Skeletal muscle satellite cell (primary cell): ENCODE data around the gene DDX11.
"Not testable (repeated sequence)": the region's sequence is repeated elsewhere in the genome, so short reads cannot be mapped to it uniquely, and the experiment has no call there.

Source experiments
- H3K27me3 ChIP-seq: 2 replicates; pipeline ENCODE4 v1.7.0; 2013; ENCODE audit warnings: low read length; ENCODE audit not compliant: control insufficient read depth, insufficient read depth
- H3K36me3 ChIP-seq: 2 replicates; pipeline ENCODE4 v1.7.0; 2013; ENCODE audit warnings: mild to moderate bottlenecking, control low read depth, low read length; ENCODE audit not compliant: insufficient read depth
- H3K4me1 ChIP-seq: 2 replicates; pipeline ENCODE4 v1.7.0; 2013; ENCODE audit warnings: low read length; ENCODE audit not compliant: control insufficient read depth, insufficient read depth
- H3K4me2 ChIP-seq: 2 replicates; pipeline ENCODE4 v1.7.0; 2013; ENCODE audit warnings: mild to moderate bottlenecking, low read length
- H3K4me3 ChIP-seq: 2 replicates; pipeline ENCODE4 v1.7.0; 2013; ENCODE audit warnings: low read length
- H3K9ac ChIP-seq: 2 replicates; pipeline ENCODE4 v1.7.0; 2013; ENCODE audit warnings: mild to moderate bottlenecking, low read depth, low read length, moderate library complexity
- H3K9me3 ChIP-seq: replicated peaks from 2 replicates; pipeline ENCODE4 v1.7.0; 2013; ENCODE audit warnings: mild to moderate bottlenecking, control low read depth, low read length

The DDX11 gene

DNA sequence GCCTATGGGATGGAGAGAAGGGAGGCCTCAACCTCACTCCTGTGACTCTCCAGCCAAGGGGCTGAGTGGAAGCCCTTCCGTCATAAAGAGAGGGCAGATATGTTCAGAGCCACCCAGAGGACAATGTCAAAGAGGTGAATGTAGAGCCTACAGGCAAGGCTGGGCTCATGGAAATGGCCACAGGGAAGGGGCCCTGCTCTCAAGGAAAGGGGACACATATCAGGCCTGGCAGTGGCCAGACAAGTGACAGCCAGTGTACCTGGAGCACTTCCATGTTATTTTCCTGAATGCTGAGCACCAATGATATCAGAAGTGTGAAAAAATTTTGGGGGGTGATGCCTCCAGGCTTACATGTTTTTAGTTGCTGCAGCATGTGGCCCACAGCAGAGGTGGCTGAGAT, 36.6 kb upstream of the DDX11 start:
- no peaks in the 10 kb centered on the region for H3K36me3 ChIP-seq
- no peak overlapping the region for H3K4me3 ChIP-seq
- no peaks in the 10 kb centered on the region for H3K4me1 ChIP-seq
- H3K27me3 ChIP-seq, result peaks cover 22% of the 10 kb centered on the region
- no peak overlapping the region for H3K4me2 ChIP-seq
- no peak overlapping the region for H3K9ac ChIP-seq
- no peaks in the 10 kb centered on the region for H3K9me3 ChIP-seq

DNA sequence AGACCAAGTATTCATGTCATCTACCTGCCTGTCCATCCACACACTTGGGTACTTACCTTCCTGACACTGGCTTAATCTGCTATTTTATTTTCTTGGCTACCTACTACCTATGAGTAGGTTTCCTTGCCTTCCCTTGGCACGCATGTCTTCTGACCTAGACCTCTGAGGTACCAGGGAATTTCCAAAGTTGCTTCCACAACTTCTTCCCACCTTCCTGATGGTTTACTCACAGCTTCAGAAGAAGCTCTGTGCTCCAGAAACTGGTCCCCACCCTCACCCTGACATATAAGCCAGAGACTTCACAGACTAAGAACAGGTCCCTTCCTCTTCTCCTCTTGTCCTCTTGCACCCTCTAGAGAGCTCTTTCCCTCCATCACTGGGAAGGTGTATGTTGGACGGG, 35.7 kb upstream of the DDX11 start:
- H3K4me3 ChIP-seq, result no peak overlapping the region
- peaks cover 15% of the 10 kb centered on the region for H3K27me3 ChIP-seq
- H3K4me1 ChIP-seq, result no peaks in the 10 kb centered on the region
- H3K4me2 ChIP-seq, result no peak overlapping the region
- H3K36me3 ChIP-seq, result no peaks in the 10 kb centered on the region
- H3K9ac ChIP-seq, result no peak overlapping the region
- no peaks in the 10 kb centered on the region for H3K9me3 ChIP-seq

GRCh38 chr12:31041033-31041564, 32.6 kb upstream of the DDX11 start:
- Histone ChIP-seq H3K4me1 (no peaks in the 10 kb centered on the region), H3K36me3 (no peaks in the 10 kb centered on the region), H3K9me3 (no peaks in the 10 kb centered on the region), H3K4me2 (no peak overlapping the region), H3K27me3 (peaks cover 12% of the 10 kb centered on the region), H3K4me3 (no peak overlapping the region), H3K9ac (no peak overlapping the region)

DNA sequence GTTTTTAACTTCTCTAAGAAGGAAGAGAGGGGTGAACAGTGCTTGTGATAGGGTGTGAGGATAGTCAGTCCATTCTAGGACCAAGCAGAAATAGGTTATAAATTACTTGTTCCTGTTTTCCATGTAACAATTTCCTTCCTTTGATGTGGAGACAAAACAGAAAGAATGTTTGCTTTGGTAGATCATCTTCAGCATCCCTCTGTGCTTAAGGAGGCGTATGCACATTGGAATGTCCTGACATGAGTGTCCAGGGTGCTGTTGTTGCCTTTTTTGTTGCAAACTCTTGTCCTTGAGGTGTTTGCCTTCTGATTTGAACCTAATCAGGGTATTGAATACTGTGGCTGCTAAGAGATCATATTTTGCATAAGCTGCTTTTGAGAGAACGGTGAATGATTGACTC, 23.5 kb upstream of the DDX11 start:
- not testable (repeated sequence) for H3K9me3 ChIP-seq, H3K9ac ChIP-seq, H3K36me3 ChIP-seq, H3K27me3 ChIP-seq, H3K4me1 ChIP-seq, H3K4me3 ChIP-seq, H3K4me2 ChIP-seq

GRCh38 chr12:31050548-31050947, 23.1 kb upstream of the DDX11 start:
- H3K36me3 ChIP-seq, H3K4me1 ChIP-seq, H3K9me3 ChIP-seq, H3K4me3 ChIP-seq, H3K4me2 ChIP-seq, H3K27me3 ChIP-seq, H3K9ac ChIP-seq: not testable (repeated sequence)

DNA sequence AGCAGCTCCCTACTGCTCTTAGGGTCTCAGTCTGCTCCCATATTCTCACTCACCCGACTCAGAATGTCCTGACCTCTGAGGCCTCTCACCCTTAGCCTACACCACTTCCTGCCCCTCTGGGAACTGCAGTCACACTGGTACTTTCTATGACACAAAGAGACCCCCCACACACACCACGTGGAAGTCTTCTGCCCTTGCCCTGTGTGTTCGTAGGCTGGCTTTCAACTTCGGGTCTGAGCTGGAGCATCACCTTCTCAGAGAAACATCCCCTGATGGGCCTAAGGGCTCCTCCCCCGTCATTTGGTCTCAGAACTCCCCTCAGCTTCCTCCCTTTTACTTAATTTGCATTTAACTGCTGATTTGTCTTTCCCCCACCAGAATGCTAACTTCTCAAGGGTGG, 22.0 kb upstream of the DDX11 start:
- H3K9ac ChIP-seq, H3K9me3 ChIP-seq, H3K4me2 ChIP-seq, H3K27me3 ChIP-seq, H3K4me1 ChIP-seq, H3K4me3 ChIP-seq, H3K36me3 ChIP-seq: not testable (repeated sequence)

DNA sequence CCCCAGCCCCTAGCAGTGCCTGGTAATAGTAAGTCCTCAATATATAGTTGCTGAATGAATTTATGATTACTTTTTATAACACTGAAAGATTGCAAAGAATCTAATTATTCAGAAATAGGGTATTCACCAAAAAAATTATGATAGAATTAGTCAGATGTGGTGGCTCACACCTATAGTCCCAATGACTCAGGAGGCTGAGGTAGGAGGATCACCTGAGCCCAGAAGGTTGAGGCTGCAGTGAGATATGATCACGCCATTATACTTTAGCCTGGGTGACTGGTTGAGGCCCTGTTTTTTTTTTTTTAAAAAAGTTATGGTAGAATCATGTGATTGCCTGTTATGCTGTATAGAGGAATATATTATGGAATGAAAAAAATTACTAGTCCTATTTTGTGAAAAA, 21.5 kb upstream of the DDX11 start:
- H3K36me3 ChIP-seq, H3K27me3 ChIP-seq, H3K9ac ChIP-seq: not testable (repeated sequence)

GRCh38 chr12:31052666-31053439, 20.8 kb upstream of the DDX11 start:
- not testable (repeated sequence) for H3K4me3 ChIP-seq, H3K4me2 ChIP-seq, H3K27me3 ChIP-seq, H3K4me1 ChIP-seq, H3K36me3 ChIP-seq, H3K9me3 ChIP-seq, H3K9ac ChIP-seq

More for the DNA sequence above, 21.5 kb upstream of the DDX11 start:
- not testable (repeated sequence) for H3K4me3 ChIP-seq, H3K4me2 ChIP-seq, H3K9me3 ChIP-seq, H3K4me1 ChIP-seq

GRCh38 chr12:31053944-31054343, 19.7 kb upstream of the DDX11 start:
- H3K9me3 ChIP-seq, H3K4me2 ChIP-seq, H3K4me3 ChIP-seq, H3K27me3 ChIP-seq, H3K36me3 ChIP-seq, H3K4me1 ChIP-seq, H3K9ac ChIP-seq: not testable (repeated sequence)

GRCh38 chr12:31057671-31058070, 16.0 kb upstream of the DDX11 start:
- H3K9ac ChIP-seq, result no peak overlapping the region
- H3K27me3 ChIP-seq, result no peaks in the 10 kb centered on the region
- H3K4me2 ChIP-seq, result no peak overlapping the region
- H3K9me3 ChIP-seq, result no peaks in the 10 kb centered on the region
- no peaks in the 10 kb centered on the region for H3K4me1 ChIP-seq
- no peak overlapping the region for H3K4me3 ChIP-seq
- no peaks in the 10 kb centered on the region for H3K36me3 ChIP-seq

DNA sequence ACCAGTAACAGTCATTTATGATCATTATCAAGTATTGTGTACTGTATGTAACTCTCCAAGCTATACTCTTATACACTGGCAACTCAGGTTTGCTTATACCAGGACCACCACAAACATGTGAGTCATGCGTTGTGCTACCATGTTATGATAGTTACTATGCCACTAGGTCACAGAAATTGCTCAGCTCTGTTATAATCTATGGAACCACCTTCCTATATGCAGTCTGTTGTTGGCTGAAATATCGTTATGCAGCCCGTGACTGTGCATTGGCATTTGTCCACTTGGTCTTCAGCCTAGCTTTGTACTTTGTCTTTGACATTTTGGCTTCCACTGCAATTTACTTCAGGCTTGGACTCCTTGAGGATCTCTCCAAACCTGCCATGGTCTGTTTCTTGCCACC, 7.5 kb upstream of the DDX11 start:
- H3K9me3 ChIP-seq, H3K4me1 ChIP-seq, H3K36me3 ChIP-seq, H3K9ac ChIP-seq, H3K4me3 ChIP-seq, H3K4me2 ChIP-seq, H3K27me3 ChIP-seq: not testable (repeated sequence)

DNA sequence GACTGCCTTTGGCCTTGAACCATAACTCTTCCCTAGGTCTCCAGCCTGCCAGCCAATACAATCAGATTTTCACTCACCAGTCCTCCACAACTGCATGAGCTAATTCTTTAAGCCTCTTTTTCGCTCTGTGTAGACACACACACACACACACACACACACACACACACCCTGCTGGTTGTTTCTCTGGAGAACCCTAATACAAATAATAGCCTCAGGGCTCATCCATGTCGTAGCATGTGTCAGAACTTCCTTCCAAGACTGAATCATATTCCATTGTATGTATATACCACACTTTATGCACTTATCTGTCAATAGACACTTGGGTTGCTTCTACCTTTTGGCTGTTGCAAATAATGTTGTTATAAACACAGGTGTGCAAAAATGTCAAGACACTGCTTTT, 6.0 kb upstream of the DDX11 start:
- H3K9me3 ChIP-seq, H3K4me3 ChIP-seq, H3K4me1 ChIP-seq, H3K36me3 ChIP-seq, H3K4me2 ChIP-seq, H3K9ac ChIP-seq, H3K27me3 ChIP-seq: not testable (repeated sequence)
